K562 (cell line): Measurements from ENCODE around the gene ZNF83. TPM values are rescaled to one million over a fixed set of nuclear protein-coding genes. Genes with fewer than 3 reads are reported as not detected.

Experiments
- ATAC-seq: fragments of 200-7000 bp; cut with Tn5 transposase; 3 replicates; pipeline ENCODE4 v1.9.1; 2020; ENCODE audit warnings: moderate library complexity
- BruUV-seq: library from RNA; stranded (reverse); fragments of 400-500 nt; replicated peaks from 2 replicates; lab custom pipeline; 2021; lab: Mats Ljungman, UMichigan
- CTCF ChIA-PET: fragments of 300-600 bp; formaldehyde crosslinking; extraction: SDS; loops from one replicate; lab custom pipeline; 2021; ENCODE audit warnings: low intra/inter-chr PET ratio; lab: Yijun Ruan, JAX
- POLR2A ChIA-PET: fragments of 300-600, 350-650 bp; sonication (Branson Sonifier 250); formaldehyde crosslinking; extraction: SDS; loops from one replicate; lab custom pipeline; 2021; ENCODE audit warnings: antibody characterized with exemption, inconsistent platforms; lab: Yijun Ruan, JAX
- DNase-seq, 4 experiments: peaks; one replicate each; pipeline versions ENCODE4 v3.0.0 to v3.0.0-alpha.2; 2011 to 2018; ENCODE audit warnings: low spot score in 3 of 4, mixed read lengths in 3 of 4; ENCODE audit errors: extremely low read depth in 1 of 4
- FAIRE-seq: peaks from 2 replicates; lab custom pipeline; 2011; peaks lifted over from hg19 to GRCh38; lab: Jason Lieb, UNC
- H2AFZ ChIP-seq: 2 replicates; pipeline ENCODE4 v1.6.0; 2011; ENCODE audit warnings: low read depth, low read length, control low read depth, inconsistent platforms
- H3K27ac ChIP-seq: fragments of 200-600 bp; 3 replicates; pipeline ENCODE4 v1.8.0; 2011; ENCODE audit warnings: low read depth, mild to moderate bottlenecking, control low read depth, inconsistent platforms, low read length, moderate library complexity, mixed read lengths; ENCODE audit errors: extremely low read depth
- H3K27me3 ChIP-seq, 2 experiments: fragments of 300-600 bp in 1 of 2; 2 replicates in 1 of 2; 3 replicates in 1 of 2; pipeline versions ENCODE4 v1.6.0 to v1.8.0; 2011; ENCODE audit warnings: inconsistent platforms in 2 of 2, low read length in 2 of 2, mild to moderate bottlenecking in 1 of 2, mixed read lengths in 1 of 2, moderate library complexity in 1 of 2; ENCODE audit not compliant: control insufficient read depth in 2 of 2, insufficient read depth in 2 of 2
- H3K36me3 ChIP-seq: fragments of 300-600 bp; 3 replicates; pipeline ENCODE4 v1.8.0; 2011; ENCODE audit warnings: mild to moderate bottlenecking, low read length, inconsistent platforms; ENCODE audit not compliant: control insufficient read depth, insufficient read depth
- H3K4me1 ChIP-seq, 2 experiments: fragments of 200-600 bp in 1 of 2; replicated peaks in 1 of 2; 2 replicates in 1 of 2; 3 replicates in 1 of 2; pipeline versions ENCODE4 v1.5.1 to v1.8.0; 2011; ENCODE audit warnings: inconsistent platforms in 2 of 2, low read length in 2 of 2, mild to moderate bottlenecking in 1 of 2, mixed read lengths in 1 of 2, moderate library complexity in 1 of 2; ENCODE audit not compliant: control insufficient read depth in 2 of 2, insufficient read depth in 2 of 2
- H3K4me2 ChIP-seq: 2 replicates; pipeline ENCODE4 v1.6.1; 2011; ENCODE audit warnings: low read length, control low read depth, inconsistent platforms, mixed read lengths; ENCODE audit not compliant: insufficient read depth
- H3K4me3 ChIP-seq: fragments of 200-600 bp; sonication (generic), shearing (Covaris generic); 2 replicates; pipeline ENCODE4 v1.5.1; 2016; ENCODE audit warnings: control low read depth, inconsistent platforms
- H3K79me2 ChIP-seq: fragments of 200-600 bp; 3 replicates; pipeline ENCODE4 v1.8.0; 2011; ENCODE audit warnings: low read length, inconsistent platforms; ENCODE audit not compliant: control insufficient read depth, insufficient read depth
- H3K9ac ChIP-seq, 2 experiments: 2 replicates each; pipeline versions ENCODE4 v1.6.0 to v1.6.1; 2011; ENCODE audit warnings: low read depth in 2 of 2, low read length in 2 of 2, control low read depth in 1 of 2, inconsistent platforms in 1 of 2, mild to moderate bottlenecking in 1 of 2, mixed read lengths in 1 of 2; ENCODE audit not compliant: insufficient read depth in 1 of 2
- H3K9me1 ChIP-seq: one replicate; pipeline ENCODE4 v1.6.0; 2011; ENCODE audit warnings: inconsistent platforms, mild to moderate bottlenecking, low read length, moderate library complexity; ENCODE audit not compliant: control insufficient read depth, insufficient read depth
- H3K9me3 ChIP-seq: replicated peaks from 2 replicates; pipeline ENCODE4 v1.5.1; 2011; ENCODE audit warnings: low read depth, low read length, inconsistent platforms; ENCODE audit not compliant: control insufficient read depth, insufficient read depth
- H4K20me1 ChIP-seq: replicated peaks from 2 replicates; pipeline ENCODE4 v1.6.1; 2011; ENCODE audit warnings: low read length, inconsistent platforms, mixed read lengths; ENCODE audit not compliant: control insufficient read depth, insufficient read depth
- CREB1 ChIP-seq, 2 experiments: sonication (generic) in 1 of 2; formaldehyde crosslinking in 1 of 2; IDR thresholded peaks; 2 replicates each; pipeline versions ENCODE4 v1.6.1 to v1.8.0; 2012 to 2022; ENCODE audit warnings: inconsistent platforms in 1 of 2, mild to moderate bottlenecking in 1 of 2, missing genetic modification reagents in 1 of 2, moderate library complexity in 1 of 2
- KDM5B ChIP-seq: fragments of 200-600 bp; sonication (generic); IDR thresholded peaks from 2 replicates; pipeline ENCODE4 v1.6.1; 2012; ENCODE audit warnings: low read depth, mild to moderate bottlenecking, moderate library complexity, low read length, control low read depth, inconsistent platforms; ENCODE audit not compliant: insufficient replicate concordance
- MAFK ChIP-seq: IDR thresholded peaks from 2 replicates; pipeline ENCODE4 v1.6.1; 2011; ENCODE audit warnings: low read length, improper control_type of control experiment
- MCM5 ChIP-seq: fragments of 450-650 bp; IDR thresholded peaks from 2 replicates; pipeline ENCODE4 v1.6.1; 2016; ENCODE audit warnings: low read depth
- PCBP1 ChIP-seq: fragments of 200-400 bp; formaldehyde crosslinking; IDR thresholded peaks from 2 replicates; pipeline ENCODE4 v1.6.1; 2018; ENCODE audit warnings: mild to moderate bottlenecking, low read depth, low read length; ENCODE audit not compliant: poor library complexity, severe bottlenecking
- PML ChIP-seq: IDR thresholded peaks from 2 replicates; pipeline ENCODE4 v1.6.1; 2012; ENCODE audit warnings: low read length, inconsistent platforms
- POLR2B ChIP-seq: fragments of 450-650 bp; IDR thresholded peaks from 2 replicates; pipeline ENCODE4 v1.6.1; 2018; ENCODE audit warnings: low read depth; ENCODE audit not compliant: partially characterized antibody
- PTTG1 ChIP-seq: fragments of 450-650 bp; IDR thresholded peaks from 2 replicates; pipeline ENCODE4 v1.6.1; 2016; ENCODE audit warnings: low read depth, mild to moderate bottlenecking, missing genetic modification characterization, missing compliant biosample characterization
- ZNF274 ChIP-seq: IDR thresholded peaks from 2 replicates; pipeline ENCODE4 v1.6.1; 2011; ENCODE audit warnings: low read depth, mild to moderate bottlenecking, low read length, moderate library complexity, borderline replicate concordance
- ZNF436 ChIP-seq: fragments of 250-450, 450-650 bp; sonication (Bioruptor Pico); formaldehyde crosslinking; IDR thresholded peaks from 2 replicates; pipeline ENCODE4 v1.7.0; 2020; ENCODE audit warnings: mild to moderate bottlenecking
- ZNF75A ChIP-seq: fragments of 450-650 bp; formaldehyde crosslinking; IDR thresholded peaks from 2 replicates; pipeline ENCODE4 v1.4.0; 2020; ENCODE audit warnings: mild to moderate bottlenecking
- WGBS: fragments of 100-300 bp; shearing (Covaris generic); methylation state at CpG from one replicate; pipeline ENCODE4 v1.1.6; 2016; ENCODE audit warnings: low coverage, mixed read lengths; ENCODE audit not compliant: insufficient coverage; ENCODE audit errors: missing lambda C conversion rate; 5-methylcytosine and 5-hydroxymethylcytosine counted together
- in situ Hi-C: fragments of 300-500 bp; cut with MboI; formaldehyde crosslinking; loops from 4 replicates; pipeline ENCODE4 v1.15.0; 2018; ENCODE audit warnings: inconsistent platforms, mixed read lengths
- intact Hi-C: fragments of 100-400 bp; cut with micrococcal nuclease; formaldehyde crosslinking; loops from 2 replicates; pipeline ENCODE4 v1.14.2; 2022
- polyA plus RNA-seq, 8 experiments: library from polyadenylated mRNA; depleted of rRNA in 4 of 8; stranded (reverse) in 5 of 8; unstranded in 3 of 8; fragments of >200 nt; fragmentation: Nextera tagmentation in 2 of 8; fragmentation: Illumina TruSeq in 1 of 8; extraction: Ambion mirVana in 2 of 8; extraction: Trizol in 1 of 8; gene quantifications; 2 replicates each; pipeline versions ENCODE4 v1.2.1 to v1.2.3, GENCODE V29; 2011 to 2014; ENCODE audit warnings: inconsistent platforms in 1 of 8, missing spikeins in 1 of 8
- total RNA-seq, 7 experiments: library from RNA; depleted of rRNA in 6 of 7; stranded (reverse); fragments of >200 nt in 6 of 7; fragmentation: Illumina TruSeq in 2 of 7; extraction: Trizol in 2 of 7; gene quantifications; 2 replicates each; pipeline versions ENCODE4 v1.2.1 to v1.2.3, GENCODE V29; 2011 to 2021; ENCODE audit warnings: low replicate concordance in 1 of 7

The ZNF83 gene
- total and polyA plus RNA-seq, 9 of the 15 experiments (the other 6 are each of a cell fraction or from before 2014, with no cell fraction given) = 18.6 to 74.3 (median 51.9) TPM

GRCh38 chr19:52621376-52621775, 16.8 kb downstream of the ZNF83 start (continued):
- TF ChIP-seq CREB1 (IDR thresholded peaks at IDR 0.05) = no peak
- no peak for TF ChIP-seq CREB1 (CRISPR knock-in tag; IDR thresholded peaks at IDR 0.05)
- no peak for TF ChIP-seq KDM5B
- TF ChIP-seq PTTG1 (tag) = no peak
- no peak for TF ChIP-seq POLR2B
- TF ChIP-seq MCM5 = no peak
- no peak for TF ChIP-seq PML
- no peak for TF ChIP-seq MAFK
- TF ChIP-seq ZNF436 (CRISPR knock-in tag) = no peak

DNA sequence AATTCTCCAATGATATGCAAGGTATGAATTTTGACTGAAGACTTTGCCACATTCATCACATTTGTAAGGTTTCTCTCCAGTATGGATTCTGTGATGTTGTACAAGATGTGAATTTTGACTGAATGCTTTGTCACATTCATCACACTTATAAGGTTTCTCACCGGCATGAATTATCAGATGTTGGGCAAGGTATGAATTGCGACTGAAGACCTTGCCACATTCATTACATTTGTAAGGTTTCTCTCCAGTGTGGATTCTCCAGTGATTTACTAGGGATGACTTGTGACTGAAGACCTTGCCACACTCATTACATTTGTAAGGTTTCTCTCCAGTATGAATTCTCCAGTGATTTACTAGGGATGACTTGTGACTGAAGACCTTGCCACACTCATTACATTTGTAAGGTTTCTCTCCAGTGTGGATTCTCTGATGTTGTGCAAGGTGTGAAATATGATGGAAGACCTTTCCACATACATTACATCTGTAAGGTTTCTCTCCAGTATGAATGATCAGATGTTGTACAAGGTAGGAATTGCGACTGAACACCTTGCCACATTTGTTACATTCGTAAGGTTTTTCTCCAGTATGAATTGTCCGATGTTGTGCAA, 24.8 kb downstream of the ZNF83 start:
- Histone ChIP-seq H3K27me3 (no peaks in the 10 kb centered on the region), H4K20me1 (no peaks in the 10 kb centered on the region), H3K9me1 (no peaks in the 10 kb centered on the region)
- BruUV-seq = no TSS peak
- CTCF ChIA-PET = no interaction called here
- intact Hi-C loops = no loop called here
- DNase-seq = no peak
- TF ChIP-seq ZNF274 = peak; percentile 87
- no peak for TF ChIP-seq PCBP1
- TF ChIP-seq ZNF75A = 0 out of 2 replicates have a peak, but pooled peaks have one; percentile 23
- TF ChIP-seq, all 486 proteins: peak for 2
- FAIRE-seq (no peak), ATAC-seq (no peak)
- H3K27ac ChIP-seq = no peak overlapping the region
- no peak overlapping the region for H3K9ac ChIP-seq
- H3K9me3 ChIP-seq = peaks cover 35% of the 10 kb centered on the region
- peaks cover 64% of the 10 kb centered on the region for H3K36me3 ChIP-seq
- no peak overlapping the region for H2AFZ ChIP-seq
- WGBS = 97% methylated on average over 5 of the region's 5 CpGs
- H3K4me2 ChIP-seq = no peak overlapping the region
- no peak overlapping the region for H3K4me3 ChIP-seq
- POLR2A ChIA-PET = no interaction called here
- in situ Hi-C loops = no loop called here
- H3K79me2 ChIP-seq = peaks cover 40% of the 10 kb centered on the region
- no peaks in the 10 kb centered on the region for H3K4me1 ChIP-seq
